Measurements from ENCODE around the gene TPK1.
"Not testable (repeated sequence)": the region's sequence is repeated elsewhere in the genome, so short reads cannot be mapped to it uniquely, and the experiment has no call there.

The TPK1 gene

DNA sequence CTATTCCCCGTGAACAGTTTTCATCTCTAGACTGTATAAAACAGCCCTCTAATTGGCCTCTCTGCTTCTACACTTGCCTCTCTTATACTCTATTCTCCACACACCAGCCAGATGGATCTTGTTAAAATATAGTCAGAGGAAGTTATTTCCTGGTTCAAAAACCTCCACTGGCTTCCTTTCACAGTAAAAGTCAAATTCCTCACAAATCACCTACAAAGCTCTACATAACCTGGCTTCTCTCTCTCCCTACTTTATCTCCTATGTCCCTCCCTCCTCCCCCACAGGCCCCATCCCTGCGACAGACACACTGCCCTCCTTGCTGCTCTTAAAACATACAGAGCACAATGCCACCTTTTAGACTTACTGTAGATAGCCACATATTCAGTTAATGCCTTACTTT lies 60.1 kb downstream of the TPK1 start:
- DNase-seq: no peak

DNA sequence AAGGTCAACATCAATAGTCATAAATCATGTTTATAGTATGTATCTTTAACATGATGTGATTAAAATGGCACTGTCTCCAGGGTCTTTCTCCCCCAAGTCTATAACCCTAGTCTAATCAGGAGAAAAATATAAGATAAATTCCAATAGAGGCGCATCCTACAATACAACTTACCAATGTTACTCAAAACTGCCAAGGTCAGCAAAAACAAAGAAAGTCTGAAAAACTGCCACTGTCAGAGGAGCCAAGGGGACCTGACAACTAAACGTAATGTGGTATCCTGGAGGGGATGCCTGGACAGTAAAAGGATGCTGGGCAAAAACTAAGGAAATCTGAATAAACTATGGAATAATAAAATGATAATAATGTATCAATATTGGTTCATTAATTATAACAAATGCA lies 63.9 kb downstream of the TPK1 start:
- no peak for DNase-seq

GRCh38 chr7:144771174-144771573 lies 64.7 kb downstream of the TPK1 start:
- no peak for DNase-seq

DNA sequence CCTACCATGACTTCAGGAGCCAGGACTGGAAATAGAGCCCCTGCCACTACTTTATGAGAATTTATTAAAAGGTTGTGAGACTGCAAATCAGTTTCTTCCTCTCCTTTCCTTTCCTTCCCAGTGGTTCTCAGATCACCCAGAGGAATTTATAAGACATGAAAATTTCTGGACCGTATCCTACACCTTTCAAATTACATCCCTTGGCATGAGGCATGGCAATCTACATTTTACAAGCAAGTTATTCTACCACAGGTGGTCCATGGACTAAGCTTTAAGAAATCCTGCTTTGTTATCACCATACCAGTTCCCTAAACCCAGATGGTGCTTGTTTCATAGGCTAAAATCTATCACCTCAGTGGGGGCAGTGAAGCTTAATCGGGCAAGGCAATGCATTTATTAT lies 66.5 kb downstream of the TPK1 start:
- DNase-seq: no peak

- DNase-seq: no peak
These were observed 67.2 kb downstream of the TPK1 start for GRCh38 chr7:144768633-144769032.

GRCh38 chr7:144763291-144763690 lies 72.6 kb downstream of the TPK1 start:
- no peak for DNase-seq

DNA sequence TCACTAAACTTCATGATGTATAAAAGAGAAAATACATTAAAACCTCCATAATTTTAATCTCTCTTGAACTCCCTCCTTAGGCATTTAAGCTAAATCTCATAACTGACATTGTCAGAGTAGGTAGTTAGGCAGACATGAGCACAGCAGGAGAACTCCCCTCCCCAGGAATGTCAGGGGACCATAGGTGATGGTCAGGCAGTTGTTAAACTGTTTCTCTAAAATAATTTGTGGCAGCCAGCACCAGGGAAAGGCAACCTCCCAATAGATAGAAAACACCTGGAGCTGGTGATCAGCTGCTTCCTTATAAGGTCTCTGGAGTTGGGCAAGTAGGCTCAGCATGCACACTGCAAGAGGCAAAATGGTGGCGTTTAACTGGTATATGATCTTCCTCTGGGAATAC lies 73.0 kb downstream of the TPK1 start:
- no peak for DNase-seq

- no peak for DNase-seq
These were observed 74.4 kb downstream of the TPK1 start for GRCh38 chr7:144761493-144761892.

DNA sequence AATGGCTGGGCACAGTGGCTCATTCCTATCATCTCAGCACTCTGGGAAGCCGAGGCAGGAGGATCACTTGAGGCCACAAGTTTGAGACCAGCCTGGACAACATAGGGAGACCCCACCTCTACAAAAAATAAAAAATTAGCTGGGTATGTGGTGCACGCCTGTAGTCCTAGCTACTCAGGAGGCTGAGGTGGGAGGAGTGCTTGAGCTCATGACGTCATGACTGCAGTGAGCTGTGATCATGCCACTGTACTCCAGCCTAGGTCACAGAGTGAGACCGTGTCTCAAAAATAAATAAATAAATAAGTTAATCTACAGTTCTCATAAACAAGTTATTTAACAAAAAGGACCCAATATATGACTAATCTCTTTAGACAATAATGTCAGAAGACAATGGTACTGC lies 76.2 kb downstream of the TPK1 start:
- no peak for DNase-seq

DNA sequence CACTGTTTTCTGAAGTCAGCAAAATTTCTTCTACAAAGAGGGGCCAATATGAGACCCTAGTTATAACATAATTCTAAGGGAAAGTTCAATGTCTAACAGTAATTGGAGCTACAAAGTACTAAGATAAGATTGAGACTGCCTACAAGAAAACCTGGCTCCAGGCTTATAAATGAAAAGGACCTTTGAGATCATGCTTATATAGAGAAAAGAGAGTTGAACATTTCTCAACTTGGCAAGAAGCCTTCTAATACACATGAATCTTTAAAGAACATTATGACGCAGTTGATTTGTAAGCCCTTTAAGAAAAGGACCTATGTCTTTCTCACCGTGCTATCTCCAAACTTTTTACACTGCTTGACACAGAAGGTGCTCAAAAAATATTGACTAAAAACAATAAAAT lies 87.9 kb downstream of the TPK1 start:
- DNase-seq: no peak

DNA sequence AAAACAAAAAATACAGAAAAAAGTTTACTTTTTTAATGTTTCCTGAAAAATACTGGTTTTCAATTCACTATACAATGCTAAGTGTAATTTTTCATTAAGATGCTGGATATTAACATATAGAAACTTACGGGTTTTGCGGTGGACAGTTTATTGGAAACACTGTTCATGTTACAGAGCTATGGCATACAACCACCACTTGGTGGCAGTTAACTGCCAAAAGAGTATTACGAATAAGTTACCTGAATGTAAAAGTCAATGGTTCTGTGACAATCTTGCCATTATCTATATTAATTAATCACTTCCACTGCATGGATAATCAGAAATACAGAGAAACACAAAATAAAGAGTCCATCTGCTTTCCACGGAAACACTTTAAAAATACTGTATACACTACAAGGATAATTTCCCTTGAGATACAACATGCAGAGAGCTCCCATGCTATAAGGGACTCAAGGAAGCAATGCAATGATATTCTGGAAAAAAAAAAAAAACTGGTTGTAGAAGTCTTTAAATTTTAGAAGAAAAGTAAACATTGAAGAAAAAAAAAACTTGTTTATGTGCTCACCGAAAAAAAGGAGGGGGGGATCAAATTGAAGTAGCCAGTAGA lies 97.0 kb downstream of the TPK1 start:
- DNase-seq: no peak

- no peak for DNase-seq
These were observed 97.7 kb downstream of the TPK1 start for GRCh38 chr7:144738146-144738545.

DNA sequence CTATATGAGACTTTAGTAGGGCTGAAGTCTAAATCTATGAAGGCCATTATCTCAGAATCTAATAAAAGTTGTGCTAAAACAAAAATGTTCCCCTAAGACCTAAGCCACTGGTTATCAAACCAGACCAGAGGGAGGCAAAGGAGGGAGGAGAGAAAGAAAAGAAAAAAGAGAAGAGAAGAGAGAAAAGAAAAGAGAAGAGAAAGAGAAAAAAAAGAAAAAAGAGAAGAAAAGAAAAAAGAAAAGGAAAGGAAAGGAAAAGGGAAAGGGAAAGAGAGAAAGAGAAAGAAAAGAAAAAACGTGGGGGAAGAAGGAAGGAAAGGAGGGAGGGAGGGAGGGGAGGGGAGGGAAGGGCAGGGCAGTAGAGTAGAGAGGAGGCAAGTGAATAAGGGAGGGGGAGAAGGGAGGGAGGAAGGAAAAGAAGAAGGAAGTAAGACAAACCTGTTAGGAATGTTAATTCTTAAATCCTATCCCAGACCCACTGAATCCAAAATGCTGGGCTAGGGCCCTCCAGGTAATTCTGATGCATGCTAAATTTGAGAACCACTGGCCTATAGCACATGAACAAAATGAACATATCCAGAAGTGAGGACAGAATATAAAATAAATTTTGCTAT lies 98.9 kb downstream of the TPK1 start:
- DNase-seq: no peak

DNA sequence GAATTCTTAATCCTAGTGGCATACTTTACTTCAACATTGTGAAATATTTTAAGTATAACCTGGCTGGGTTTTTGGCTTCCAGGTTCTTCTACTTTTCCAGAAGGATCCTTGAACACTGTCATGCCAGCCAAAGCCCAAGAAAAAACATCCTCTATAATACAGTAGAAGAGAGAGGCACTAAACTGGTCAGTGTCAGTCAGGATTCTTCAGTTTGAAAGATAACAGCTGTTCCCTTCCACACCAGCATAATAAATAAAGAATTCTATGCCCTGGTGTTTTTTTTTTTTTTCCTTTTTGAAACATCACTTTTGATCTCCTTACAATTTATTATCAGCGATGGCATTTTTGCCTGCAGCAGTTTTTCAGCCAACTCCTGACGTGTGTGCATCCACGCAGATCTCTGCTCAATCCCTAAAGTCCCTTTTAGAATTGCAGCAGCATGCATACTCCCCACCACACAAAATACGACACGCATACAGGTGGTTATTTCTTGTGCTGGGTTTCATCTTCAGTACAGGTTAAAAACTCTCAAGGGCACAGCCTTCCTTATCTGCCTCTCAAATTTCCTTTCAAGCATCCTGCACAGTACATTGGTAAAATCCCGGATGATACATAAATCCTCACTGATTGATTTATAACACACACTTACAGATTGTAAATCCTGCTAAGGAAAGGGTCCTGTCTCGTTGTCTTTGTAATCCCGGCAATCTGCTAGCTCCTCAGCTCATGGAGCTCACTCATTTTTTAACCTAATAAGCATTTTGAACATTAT lies 100.2 kb downstream of the TPK1 start:
- no peak for DNase-seq

- no peak for DNase-seq
These were observed 104.0 kb downstream of the TPK1 start for GRCh38 chr7:144731661-144732351.

DNA sequence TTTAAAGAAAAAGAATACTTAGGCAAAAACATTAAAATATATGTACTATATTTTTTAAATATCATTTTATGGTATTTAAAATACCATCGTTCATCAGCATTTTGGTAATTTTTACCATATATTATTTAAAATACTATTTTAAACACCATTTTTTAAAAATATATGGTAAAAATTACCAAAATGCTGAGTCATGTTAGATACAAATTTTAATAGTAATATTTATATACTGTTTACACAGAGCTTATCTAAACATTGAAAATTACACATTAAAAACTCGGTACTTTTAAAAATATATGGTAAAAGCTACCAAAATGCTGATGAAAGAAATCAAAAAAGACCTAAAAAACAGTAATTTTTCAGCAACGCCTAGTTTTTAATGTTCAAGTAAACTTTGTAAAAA lies 105.6 kb downstream of the TPK1 start:
- DNase-seq: no peak

DNA sequence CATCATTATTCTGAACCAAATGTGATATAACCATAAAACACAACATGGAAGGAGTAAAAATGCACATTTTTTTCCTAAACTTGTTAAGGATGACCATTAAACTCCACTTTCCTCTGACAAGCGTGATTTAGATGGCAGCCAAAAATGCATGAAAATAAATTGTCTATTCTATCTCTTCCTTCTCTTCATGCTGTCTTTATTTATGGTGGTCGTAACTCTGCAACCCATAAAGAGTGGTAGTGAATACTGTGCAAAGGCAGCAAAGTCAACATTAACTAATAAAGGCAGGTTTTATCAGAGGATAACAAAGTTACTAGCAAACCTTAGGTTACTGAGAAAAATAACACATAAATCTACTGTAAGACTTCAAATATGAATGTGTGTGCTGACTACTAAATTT lies 106.6 kb downstream of the TPK1 start:
- DNase-seq: no peak

DNA sequence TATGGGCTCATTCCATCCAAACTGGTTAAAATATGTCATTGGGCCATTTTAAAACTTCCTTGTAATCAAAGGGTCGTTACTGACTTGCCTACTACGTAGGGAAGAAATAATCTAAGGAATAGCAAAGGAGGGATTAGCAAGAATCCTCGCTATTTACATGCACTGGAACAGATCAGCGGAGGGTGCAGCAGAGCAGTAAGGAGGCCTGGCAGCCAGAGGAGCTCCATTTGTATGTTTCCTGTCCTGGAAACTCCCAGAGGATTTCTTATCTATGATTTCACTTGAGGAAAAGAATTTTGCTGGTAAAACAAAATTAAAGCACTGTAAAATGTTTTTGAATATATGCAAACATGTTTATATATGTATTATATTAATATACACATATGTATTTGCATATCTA lies 107.3 kb downstream of the TPK1 start:
- DNase-seq: no peak

DNA sequence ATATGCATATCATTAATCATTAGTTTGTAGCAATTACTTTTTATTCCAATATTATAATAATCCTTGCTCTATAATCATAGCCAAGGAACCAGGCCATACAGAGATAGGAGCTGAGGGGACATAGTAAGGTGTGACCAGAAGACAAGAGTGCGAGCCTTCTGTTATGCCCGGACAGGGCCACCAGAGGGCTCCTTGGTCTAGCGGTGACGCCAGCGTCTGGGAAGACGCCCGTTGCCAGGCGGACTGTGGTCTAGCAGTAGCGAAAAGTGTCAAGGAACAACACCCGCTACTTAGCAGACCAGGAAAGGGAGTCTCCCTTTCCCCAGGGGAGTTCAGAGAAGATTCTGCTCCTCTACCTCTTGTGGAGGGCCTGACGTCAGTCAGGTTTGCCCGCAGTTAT lies 109.0 kb downstream of the TPK1 start:
- DNase-seq: not testable (repeated sequence)

DNA sequence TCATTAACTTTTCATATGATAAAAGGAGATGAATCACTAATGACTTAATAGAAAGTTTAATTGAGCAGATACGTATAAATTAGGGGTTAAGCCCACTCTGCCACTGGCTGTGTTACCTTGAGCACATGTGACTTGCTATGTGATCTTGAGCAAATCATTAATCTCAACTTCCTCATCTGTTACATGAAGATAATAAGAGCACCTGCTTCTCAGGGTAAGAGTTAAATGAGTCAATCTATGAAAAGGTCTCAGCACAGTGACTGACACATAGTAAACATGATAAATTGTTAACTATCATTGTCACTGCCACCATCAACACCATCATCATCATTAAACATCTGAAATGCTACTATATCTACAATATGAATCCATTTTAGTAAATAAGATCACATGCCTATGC lies 110.8 kb downstream of the TPK1 start:
- DNase-seq: no peak

- no peak for DNase-seq
These were observed 112.6 kb downstream of the TPK1 start for GRCh38 chr7:144723301-144723700.

DNA sequence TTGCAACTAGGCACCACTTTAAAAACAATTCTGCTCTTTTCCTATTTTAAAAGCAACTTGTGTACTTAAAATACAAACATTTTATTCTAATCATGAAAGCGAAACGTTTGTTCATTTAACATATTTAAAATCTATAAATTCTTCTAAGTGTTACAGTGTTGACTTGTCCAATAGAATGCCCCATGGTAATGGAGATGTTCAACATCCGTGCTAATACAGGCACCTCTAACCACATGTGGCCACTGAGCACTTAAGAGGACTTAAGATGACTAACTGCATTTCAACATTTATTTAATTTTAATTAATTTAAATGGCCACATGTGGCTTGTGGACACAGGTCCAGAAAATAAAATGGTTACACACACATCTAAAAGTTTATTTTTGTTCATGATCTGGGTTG lies 115.1 kb downstream of the TPK1 start:
- DNase-seq: no peak

DNA sequence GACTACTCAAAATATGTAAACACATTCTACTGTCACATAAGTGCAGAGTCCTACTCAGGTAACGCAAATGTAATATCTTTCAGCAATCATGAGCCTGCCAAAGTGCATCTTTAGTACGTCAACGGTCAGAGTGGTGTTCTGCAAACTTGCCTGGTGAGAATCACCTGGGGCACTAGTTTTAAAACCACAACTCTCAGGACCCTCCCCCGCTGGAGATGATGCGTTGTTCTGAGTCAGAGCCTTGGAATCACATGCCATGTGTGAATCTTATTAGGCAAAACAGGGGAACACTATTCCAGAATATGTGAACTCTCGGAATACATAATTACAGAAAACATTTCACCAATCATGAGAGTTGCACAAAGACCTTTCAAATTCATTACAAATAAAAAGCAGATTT lies 115.7 kb downstream of the TPK1 start:
- peak; percentile 16 for DNase-seq

DNA sequence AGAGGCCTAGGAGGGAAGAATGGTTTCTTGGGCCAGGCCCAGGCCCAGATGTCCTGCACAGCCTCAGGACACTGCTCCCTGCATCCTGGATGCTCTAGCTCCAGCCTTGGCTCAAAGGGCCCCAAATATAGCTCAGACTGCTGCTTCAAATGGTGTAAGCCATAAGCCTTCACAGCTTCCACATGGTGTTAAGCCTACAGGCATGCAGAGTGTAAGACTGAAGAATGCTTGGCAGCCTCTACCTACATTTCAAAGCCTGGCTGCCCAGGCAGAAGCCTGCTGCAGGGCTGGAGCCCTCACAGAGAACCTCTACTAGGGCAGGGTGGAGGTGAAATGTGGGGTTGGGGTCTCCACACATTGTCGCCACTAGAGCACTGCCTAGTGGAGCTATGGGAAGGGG lies 118.1 kb downstream of the TPK1 start:
- DNase-seq: no peak
